ENCODE results near the gene PPP4R3A. TPM values are rescaled to one million over a fixed set of nuclear protein-coding genes. Genes with fewer than 3 reads are reported as not detected.
"Not testable (repeated sequence)": the region's sequence is repeated elsewhere in the genome, so short reads cannot be mapped to it uniquely, and the experiment has no call there.

The PPP4R3A gene
- total RNA-seq, 3 donors from 2014 or later (not counting 1 experiment from before 2014, with no cell fraction given), result 168 to 216 (median 180) TPM

GRCh38 chr14:91548108-91548507, 38.0 kb upstream of the PPP4R3A start:
- no peak overlapping the region for H3K4me3 Mint-ChIP-seq
- Histone ChIP-seq H3K9me3 (ENCODE audit: control insufficient read depth, insufficient read depth, low read length) (no peaks in the 10 kb centered on the region), H3K27ac (ENCODE audit: low read length) (no peak overlapping the region), H3K36me3 (ENCODE audit: control insufficient read depth, insufficient read depth, low read length) (no peaks in the 10 kb centered on the region), H3K4me1 (ENCODE audit: control insufficient read depth, insufficient read depth, low read length) (no peaks in the 10 kb centered on the region), H3K4me3 (ENCODE audit: low read length) (no peak overlapping the region), H3K27me3 (ENCODE audit: control insufficient read depth, insufficient read depth, low read length) (no peaks in the 10 kb centered on the region)
- peaks cover 9% of the 10 kb centered on the region in 2 donors for H3K27me3 Mint-ChIP-seq (ENCODE audit: low read depth in 2 of 2)
- no peaks in the 10 kb centered on the region for H3K4me1 Mint-ChIP-seq
- no peak for DNase-seq
- 88% methylated on average over 3 of the region's 3 CpGs for WGBS (ENCODE audit: insufficient coverage)
- ATAC-seq, result no peak
- intact Hi-C loops (cut with micrococcal nuclease), result no loop called here
- no peaks in the 10 kb centered on the region for H3K36me3 Mint-ChIP-seq
- no peak overlapping the region for H3K27ac Mint-ChIP-seq
- TF ChIP-seq CTCF (IDR thresholded peaks at IDR 0.05), result no peak
- no peaks in the 10 kb centered on the region for H3K9me3 Mint-ChIP-seq

DNA sequence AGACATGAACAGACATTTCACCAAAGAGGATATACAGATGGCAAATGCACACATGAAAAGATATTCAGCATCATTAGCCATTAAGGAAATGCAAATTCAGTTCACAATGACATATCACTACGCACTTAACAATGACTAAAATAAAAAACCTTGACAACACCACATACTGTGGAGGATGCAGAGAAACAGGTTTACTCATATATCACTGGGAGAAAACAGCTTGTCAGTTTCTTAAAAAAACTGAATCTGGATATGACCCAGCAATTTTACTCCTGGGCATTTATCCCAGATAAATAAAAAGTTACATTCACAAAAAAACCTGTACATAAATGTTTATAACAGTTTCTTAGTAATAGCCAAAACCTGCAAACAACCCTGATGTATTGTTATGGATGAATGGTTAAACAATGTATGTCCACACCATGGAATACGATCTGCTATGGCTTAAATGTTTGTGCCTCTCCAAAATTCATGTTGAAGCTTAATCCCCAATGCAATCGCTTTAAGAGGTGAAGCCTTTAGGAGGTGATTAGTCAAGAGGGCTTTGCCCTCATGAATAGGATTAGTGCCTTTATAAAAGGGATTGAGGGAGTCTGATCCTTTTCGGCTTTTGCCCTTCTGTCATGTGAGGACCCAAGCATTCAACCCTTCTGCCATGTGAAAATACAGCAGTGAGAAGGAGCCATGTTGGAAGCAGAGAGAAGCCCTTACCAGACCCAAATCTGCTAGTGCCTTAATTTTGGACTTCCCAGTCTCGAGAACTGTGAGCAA, 36.0 kb upstream of the PPP4R3A start:
- TF ChIP-seq CTCF (IDR thresholded peaks at IDR 0.05), result no peak
- Mint-ChIP-seq H3K27me3 (ENCODE audit: low read depth in 2 of 2) (peaks cover 9% of the 10 kb centered on the region in 2 donors), H3K9me3 (peaks cover 7 to 10% of the 10 kb centered on the region in 2 donors), H3K27ac (no peak overlapping the region), H3K4me3 (no peak overlapping the region), H3K4me1 (no peaks in the 10 kb centered on the region), H3K36me3 (peaks cover 14% of the 10 kb centered on the region)
- Histone ChIP-seq H3K27ac (ENCODE audit: low read length) (no peak overlapping the region), H3K4me3 (ENCODE audit: low read length) (no peak overlapping the region), H3K27me3 (ENCODE audit: control insufficient read depth, insufficient read depth, low read length) (no peaks in the 10 kb centered on the region), H3K9me3 (ENCODE audit: control insufficient read depth, insufficient read depth, low read length) (no peaks in the 10 kb centered on the region), H3K36me3 (ENCODE audit: control insufficient read depth, insufficient read depth, low read length) (no peaks in the 10 kb centered on the region), H3K4me1 (ENCODE audit: control insufficient read depth, insufficient read depth, low read length) (no peaks in the 10 kb centered on the region)
- intact Hi-C loops (cut with micrococcal nuclease), result no loop called here
- ATAC-seq, result no peak
- DNase-seq, result no peak
- WGBS (ENCODE audit: insufficient coverage), result 89% methylated on average over 4 of the region's 5 CpGs

DNA sequence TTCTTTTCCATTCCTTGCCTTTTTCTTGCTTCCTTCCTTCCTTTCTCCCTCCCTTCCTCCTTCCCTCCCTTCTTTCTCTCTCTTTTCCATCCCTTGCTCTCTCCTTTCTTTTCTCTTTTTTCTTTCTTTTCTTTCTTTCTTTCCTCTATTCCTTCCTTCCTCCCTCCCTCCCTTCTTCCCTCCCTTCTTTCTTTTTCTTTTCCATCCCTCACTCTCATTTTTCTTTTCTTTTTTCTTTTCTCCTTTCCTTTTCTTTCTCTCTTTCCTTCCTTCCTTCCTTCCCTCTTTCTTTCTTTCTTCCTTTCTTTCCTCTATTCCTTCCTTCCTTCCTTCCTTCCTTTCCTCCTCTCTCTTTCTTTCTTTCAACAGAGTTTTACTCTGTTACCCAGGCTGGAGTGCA, 35.1 kb upstream of the PPP4R3A start:
- Mint-ChIP-seq H3K9me3 (peaks cover 12 to 14% of the 10 kb centered on the region in 2 donors), H3K4me3 (no peak overlapping the region), H3K27me3 (ENCODE audit: low read depth in 2 of 2) (peaks cover 9 to 16% of the 10 kb centered on the region in 2 donors), H3K36me3 (peaks cover 20% of the 10 kb centered on the region), H3K4me1 (no peaks in the 10 kb centered on the region), H3K27ac (no peak overlapping the region)
- no peak overlapping the region for H3K27ac ChIP-seq (ENCODE audit: low read length)
- no peaks in the 10 kb centered on the region for H3K4me1 ChIP-seq (ENCODE audit: control insufficient read depth, insufficient read depth, low read length)
- ATAC-seq (no peak), DNase-seq (no peak)
- no peaks in the 10 kb centered on the region for H3K9me3 ChIP-seq (ENCODE audit: control insufficient read depth, insufficient read depth, low read length)
- TF ChIP-seq CTCF (IDR thresholded peaks at IDR 0.05), result no peak
- H3K4me3 ChIP-seq (ENCODE audit: low read length), result no peak overlapping the region
- H3K36me3 ChIP-seq (ENCODE audit: control insufficient read depth, insufficient read depth, low read length), result no peaks in the 10 kb centered on the region
- no peaks in the 10 kb centered on the region for H3K27me3 ChIP-seq (ENCODE audit: control insufficient read depth, insufficient read depth, low read length)
- intact Hi-C loops (cut with micrococcal nuclease), result no loop called here

DNA sequence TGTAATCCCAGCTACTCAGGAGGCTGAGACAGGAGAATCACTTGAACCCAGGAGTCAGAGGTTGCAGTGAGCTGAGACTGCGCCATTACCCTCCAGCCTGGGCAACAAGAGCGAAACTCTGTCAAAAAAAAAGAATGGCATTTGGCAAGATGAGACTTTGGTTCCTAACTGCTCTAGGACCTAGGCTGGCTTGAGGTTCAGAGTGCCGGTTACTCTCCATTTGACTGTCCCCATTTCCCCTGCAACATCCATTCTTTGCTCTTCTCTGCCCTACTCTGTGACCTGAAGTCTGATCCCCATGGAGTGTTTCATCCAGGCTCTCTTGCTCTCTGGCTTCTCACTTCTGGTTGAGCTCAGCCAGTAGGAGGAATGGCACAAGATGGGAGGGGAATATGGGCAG, 26.2 kb upstream of the PPP4R3A start:
- no peak for ATAC-seq
- Mint-ChIP-seq H3K27ac (no peak overlapping the region), H3K36me3 (peaks cover 8% of the 10 kb centered on the region), H3K9me3 (peaks cover 3 to 5% of the 10 kb centered on the region in 2 donors), H3K4me3 (no peak overlapping the region), H3K27me3 (ENCODE audit: low read depth in 2 of 2) (peaks cover under 1 to 15% of the 10 kb centered on the region in 2 donors), H3K4me1 (no peaks in the 10 kb centered on the region)
- TF ChIP-seq CTCF (IDR thresholded peaks at IDR 0.05), result no peak
- no peaks in the 10 kb centered on the region for H3K36me3 ChIP-seq (ENCODE audit: control insufficient read depth, insufficient read depth, low read length)
- no peaks in the 10 kb centered on the region for H3K27me3 ChIP-seq (ENCODE audit: control insufficient read depth, insufficient read depth, low read length)
- no peak overlapping the region for H3K27ac ChIP-seq (ENCODE audit: low read length)
- DNase-seq, result no peak
- H3K4me1 ChIP-seq (ENCODE audit: control insufficient read depth, insufficient read depth, low read length), result no peaks in the 10 kb centered on the region
- H3K4me3 ChIP-seq (ENCODE audit: low read length), result no peak overlapping the region
- 92% methylated on average over 3 of the region's 3 CpGs for WGBS (ENCODE audit: insufficient coverage)
- intact Hi-C loops (cut with micrococcal nuclease), result no loop called here
- peaks cover 4% of the 10 kb centered on the region for H3K9me3 ChIP-seq (ENCODE audit: control insufficient read depth, insufficient read depth, low read length)

- intact Hi-C loops (cut with micrococcal nuclease); H3K36me3 Mint-ChIP-seq; H3K27me3 ChIP-seq (ENCODE audit: control insufficient read depth, insufficient read depth, low read length); H3K36me3 ChIP-seq (ENCODE audit: control insufficient read depth, insufficient read depth, low read length); H3K4me1 ChIP-seq (ENCODE audit: control insufficient read depth, insufficient read depth, low read length); H3K27ac Mint-ChIP-seq; H3K9me3 Mint-ChIP-seq; H3K4me3 ChIP-seq (ENCODE audit: low read length); H3K9me3 ChIP-seq (ENCODE audit: control insufficient read depth, insufficient read depth, low read length); H3K27ac ChIP-seq (ENCODE audit: low read length); H3K4me3 Mint-ChIP-seq; ATAC-seq; H3K4me1 Mint-ChIP-seq; DNase-seq: not testable (repeated sequence)
- 100% methylated on average over 2 of the region's 5 CpGs for WGBS (ENCODE audit: insufficient coverage)
- H3K27me3 Mint-ChIP-seq (ENCODE audit: low read depth in 2 of 2), result peaks cover 11 to 13% of the 10 kb centered on the region in 2 donors
Measured at GRCh38 chr14:91534059-91534458, 23.9 kb upstream of the PPP4R3A start.

Data from natural killer cell (primary cell).